ENCODE results near the gene CTNNB1.

GRCh38 chr3:41236228-41236627 lies 36.9 kb downstream of the CTNNB1 start:
- TF ChIP-seq CTCF (CRISPR knock-in tag; IDR thresholded peaks at IDR 0.05) (no peak), ZBED4 (CRISPR knock-in tag; IDR thresholded peaks at IDR 0.05; ENCODE audit: borderline replicate concordance) (no peak), KDM1A (CRISPR knock-in tag; IDR thresholded peaks at IDR 0.05) (no peak), ZNF335 (CRISPR knock-in tag; IDR thresholded peaks at IDR 0.05) (no peak), ZNF224 (CRISPR knock-in tag; IDR thresholded peaks at IDR 0.05) (no peak), UBTF (CRISPR knock-in tag; IDR thresholded peaks at IDR 0.05) (no peak)

Measured in HepG2 (cell line).